Sigmoid colon (tissue), 7 donors: ENCODE data around the gene EHD2. TPM values are rescaled to one million over a fixed set of nuclear protein-coding genes. Genes with fewer than 3 reads are reported as not detected.

Experiments
- DNase-seq: peaks from one replicate; pipeline ENCODE4 v3.0.0-alpha.2; 2019
- H3K27ac ChIP-seq, 4 donors: fragments of 200-600 bp; sonication (generic); one replicate each; pipeline ENCODE4 v1.5.1; 2016 to 2019; ENCODE audit warnings: mild to moderate bottlenecking in 1 of 4
- H3K27me3 ChIP-seq, 3 donors: fragments of 200-600 bp; sonication (generic); one replicate each; pipeline ENCODE4 v1.5.1; 2019; ENCODE audit warnings: mild to moderate bottlenecking in 1 of 3
- H3K36me3 ChIP-seq, 4 donors: fragments of 200-600 bp; sonication (generic); one replicate each; pipeline ENCODE4 v1.5.1; 2016 to 2019
- H3K4me1 ChIP-seq, 4 donors: fragments of 200-600 bp; sonication (generic); one replicate each; pipeline ENCODE4 v1.5.1; 2017 to 2019
- H3K4me3 ChIP-seq, 4 donors: fragments of 200-600 bp; sonication (generic); one replicate each; pipeline ENCODE4 v1.5.1; 2017 to 2019; ENCODE audit warnings: mild to moderate bottlenecking in 2 of 4, moderate library complexity in 1 of 4
- H3K9me3 ChIP-seq, 4 donors: fragments of 200-600 bp in 3 of 4; sonication (generic) in 3 of 4; one replicate each; pipeline versions ENCODE4 v1.5.1 to v1.6.1; 2013 to 2019
- EP300 ChIP-seq, 4 donors: sonication (generic); formaldehyde crosslinking; IDR thresholded peaks; one replicate each; pipeline ENCODE4 v1.6.1; 2017; ENCODE audit warnings: antibody characterized with exemption in 4 of 4
- POLR2A ChIP-seq, 2 donors: fragments of 450-650 bp; IDR thresholded peaks; one replicate each; pipeline ENCODE4 v1.6.1; 2016; ENCODE audit warnings: antibody characterized with exemption in 2 of 2, mild to moderate bottlenecking in 2 of 2, moderate library complexity in 2 of 2
- POLR2AphosphoS5 ChIP-seq, 4 donors: sonication (generic); formaldehyde crosslinking; IDR thresholded peaks; one replicate each; pipeline ENCODE4 v1.6.1; 2017; ENCODE audit warnings: antibody characterized with exemption in 4 of 4
- WGBS, 2 donors: extraction: QIAGEN DNeasy Blood & Tissue Kit; methylation state at CpG; one replicate each; pipeline ENCODE4 v1.1.7; 2013; 5-methylcytosine and 5-hydroxymethylcytosine counted together
- intact Hi-C: fragments of 100-400 bp; cut with DNase I; formaldehyde crosslinking; loops from one replicate; pipeline ENCODE4 v1.15.1; 2023
- polyA plus RNA-seq, 3 donors: library from polyadenylated mRNA; stranded (reverse); fragments of 200-250 nt; gene quantifications; one replicate each; pipeline ENCODE4 v1.2.3, GENCODE V29; 2013
- total RNA-seq, 4 donors: library from RNA; depleted of rRNA; stranded (reverse); fragments of >200 nt; gene quantifications; one replicate each; pipeline ENCODE4 v1.1.0, GENCODE V29; 2016
- TF ChIP-seq, protein P1 (sequence below), 4 experiments: fragments of 450-650 bp in 3 of 4; fragments of 200-600 bp in 1 of 4; IDR thresholded peaks; one replicate each; pipeline ENCODE4 v1.5.1; 2016 to 2019; ENCODE audit warnings: antibody characterized with exemption in 4 of 4, mild to moderate bottlenecking in 3 of 4, moderate library complexity in 2 of 4
- donor health status: healthy with polysubstance abuse.
- donor health status: Bipolar disorder and iron deficiency.
- donor health status: healthy.

Gene EHD2
- total and polyA plus RNA-seq, 7 donors = 3.5 to 184 (median 41.8) TPM

DNA sequence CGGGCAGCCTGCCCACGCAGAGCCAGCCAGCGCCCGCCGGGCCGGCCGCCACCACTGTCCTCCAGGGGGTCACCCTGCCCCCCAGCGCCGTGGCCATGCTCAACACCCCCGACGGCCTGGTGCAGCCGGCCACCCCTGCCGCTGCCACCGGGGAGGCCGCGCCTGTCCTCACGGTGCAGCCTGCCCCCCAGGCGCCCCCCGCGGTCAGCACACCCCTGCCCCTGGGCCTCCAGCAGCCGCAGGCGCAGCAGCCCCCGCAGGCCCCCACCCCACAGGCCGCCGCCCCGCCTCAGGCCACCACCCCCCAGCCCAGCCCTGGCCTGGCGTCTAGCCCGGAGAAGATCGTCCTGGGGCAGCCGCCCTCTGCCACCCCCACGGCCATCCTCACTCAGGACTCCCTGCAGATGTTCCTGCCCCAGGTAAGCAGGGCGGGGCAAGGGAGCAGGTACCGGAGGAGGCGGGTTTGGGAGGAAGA is 32.3 kb upstream of the EHD2 start:
- WGBS, 2 donors = 80 to 92% methylated on average over 34 of the region's 34 CpGs
- Histone ChIP-seq H3K4me1 (peaks cover 0 to 6% (median 0%) of the 10 kb centered on the region in 4 donors), H3K9me3 (no peaks in the 10 kb centered on the region), H3K36me3 (peaks cover 19 to 62% (median 28%) of the 10 kb centered on the region in 4 donors), H3K27ac (no peak overlapping the region), H3K4me3 (no peak overlapping the region), H3K27me3 (no peaks in the 10 kb centered on the region)
- no peak for TF ChIP-seq POLR2AphosphoS5 (IDR thresholded peaks at IDR 0.05)
- no peak for TF ChIP-seq POLR2A (IDR thresholded peaks at IDR 0.05)
- TF ChIP-seq EP300 (IDR thresholded peaks at IDR 0.05) = no peak
- TF ChIP-seq, protein P1, sequence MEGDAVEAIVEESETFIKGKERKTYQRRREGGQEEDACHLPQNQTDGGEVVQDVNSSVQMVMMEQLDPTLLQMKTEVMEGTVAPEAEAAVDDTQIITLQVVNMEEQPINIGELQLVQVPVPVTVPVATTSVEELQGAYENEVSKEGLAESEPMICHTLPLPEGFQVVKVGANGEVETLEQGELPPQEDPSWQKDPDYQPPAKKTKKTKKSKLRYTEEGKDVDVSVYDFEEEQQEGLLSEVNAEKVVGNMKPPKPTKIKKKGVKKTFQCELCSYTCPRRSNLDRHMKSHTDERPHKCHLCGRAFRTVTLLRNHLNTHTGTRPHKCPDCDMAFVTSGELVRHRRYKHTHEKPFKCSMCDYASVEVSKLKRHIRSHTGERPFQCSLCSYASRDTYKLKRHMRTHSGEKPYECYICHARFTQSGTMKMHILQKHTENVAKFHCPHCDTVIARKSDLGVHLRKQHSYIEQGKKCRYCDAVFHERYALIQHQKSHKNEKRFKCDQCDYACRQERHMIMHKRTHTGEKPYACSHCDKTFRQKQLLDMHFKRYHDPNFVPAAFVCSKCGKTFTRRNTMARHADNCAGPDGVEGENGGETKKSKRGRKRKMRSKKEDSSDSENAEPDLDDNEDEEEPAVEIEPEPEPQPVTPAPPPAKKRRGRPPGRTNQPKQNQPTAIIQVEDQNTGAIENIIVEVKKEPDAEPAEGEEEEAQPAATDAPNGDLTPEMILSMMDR (IDR thresholded peaks at IDR 0.05) = no peak
- intact Hi-C loops = no loop called here
- DNase-seq = no peak

DNA sequence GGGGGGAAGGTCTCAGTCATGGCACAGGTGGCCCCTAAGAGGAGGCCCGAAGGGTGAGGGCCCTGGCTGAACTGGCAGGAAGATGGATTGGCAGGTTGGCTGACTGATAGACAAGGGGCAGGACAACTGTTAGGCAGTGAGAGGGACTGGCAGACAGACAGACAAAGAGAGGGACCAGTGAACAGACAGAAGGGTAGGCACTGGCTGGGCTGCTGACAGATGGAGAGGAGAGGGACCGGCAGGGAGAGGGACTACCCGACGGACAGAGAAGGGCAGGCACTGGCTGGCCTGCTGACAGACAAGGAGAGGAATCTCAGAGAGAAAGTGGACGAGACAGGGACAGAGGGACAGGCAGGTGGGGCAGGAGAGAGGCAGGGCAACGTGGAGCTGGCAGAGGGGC is 31.8 kb upstream of the EHD2 start:
- Histone ChIP-seq H3K9me3 (no peaks in the 10 kb centered on the region), H3K36me3 (peaks cover 19 to 63% (median 28%) of the 10 kb centered on the region in 4 donors)
- intact Hi-C loops = no loop called here

DNA sequence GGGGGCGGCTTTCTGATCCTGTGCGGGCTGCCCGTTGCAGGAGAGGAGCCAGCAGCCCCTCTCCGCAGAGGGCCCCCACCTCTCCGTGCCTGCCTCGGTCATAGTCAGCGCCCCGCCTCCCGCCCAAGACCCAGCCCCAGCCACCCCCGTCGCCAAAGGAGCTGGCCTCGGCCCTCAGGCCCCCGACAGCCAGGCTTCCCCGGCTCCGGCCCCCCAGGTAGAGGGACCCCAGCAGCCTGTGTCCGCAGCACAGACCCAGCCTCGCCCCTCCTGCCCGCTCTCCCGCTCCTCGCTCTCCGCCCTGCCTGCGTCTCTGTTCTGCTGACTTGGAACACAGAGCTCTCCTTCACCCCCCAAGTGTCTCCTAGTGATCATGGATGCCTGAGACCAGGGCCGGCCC is 31.3 kb upstream of the EHD2 start:
- Histone ChIP-seq H3K27ac (no peak overlapping the region), H3K4me3 (no peak overlapping the region), H3K4me1 (peaks cover 0 to 6% (median 0%) of the 10 kb centered on the region in 4 donors), H3K9me3 (no peaks in the 10 kb centered on the region), H3K36me3 (peaks cover 19 to 63% (median 27%) of the 10 kb centered on the region in 4 donors), H3K27me3 (no peaks in the 10 kb centered on the region)
- 95 to 97% methylated on average over 23 of the region's 23 CpGs for WGBS, 2 donors
- TF ChIP-seq EP300 (IDR thresholded peaks at IDR 0.05) = no peak
- TF ChIP-seq, protein P1 (IDR thresholded peaks at IDR 0.05) = no peak
- TF ChIP-seq POLR2AphosphoS5 (IDR thresholded peaks at IDR 0.05) = no peak
- no peak for TF ChIP-seq POLR2A (IDR thresholded peaks at IDR 0.05)
- intact Hi-C loops = no loop called here
- DNase-seq = no peak

More for the DNA sequence above, 31.8 kb upstream of the EHD2 start:
- TF ChIP-seq, protein P1 (IDR thresholded peaks at IDR 0.05) = no peak
- TF ChIP-seq POLR2A (IDR thresholded peaks at IDR 0.05) = no peak
- TF ChIP-seq EP300 (IDR thresholded peaks at IDR 0.05) = no peak
- TF ChIP-seq POLR2AphosphoS5 (IDR thresholded peaks at IDR 0.05) = no peak
- Histone ChIP-seq H3K4me1 (peaks cover 0 to 6% (median 0%) of the 10 kb centered on the region in 4 donors), H3K27me3 (no peaks in the 10 kb centered on the region), H3K4me3 (no peak overlapping the region), H3K27ac (no peak overlapping the region)
- no peak for DNase-seq
- 88 to 92% methylated on average over 6 of the region's 6 CpGs for WGBS, 2 donors

DNA sequence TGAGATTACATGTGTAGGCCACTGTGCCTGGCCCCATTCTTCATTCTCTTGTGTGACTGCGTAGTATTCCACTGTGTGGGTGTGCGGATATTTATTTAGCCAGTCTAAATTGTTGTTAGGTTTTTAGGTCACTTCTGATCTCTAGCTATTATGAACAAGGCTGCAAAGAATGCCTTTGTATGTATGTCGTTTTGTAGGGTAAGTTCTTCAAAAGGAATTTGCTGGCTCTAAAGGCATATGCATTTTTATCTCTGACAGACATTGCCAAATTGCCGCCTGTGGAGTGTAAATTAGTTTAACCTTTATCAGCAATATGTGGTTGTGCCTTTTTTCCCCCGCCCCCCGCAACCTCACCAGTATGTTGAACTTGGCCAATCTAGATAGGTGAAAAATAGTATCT is 30.3 kb upstream of the EHD2 start:
- Histone ChIP-seq H3K36me3 (peaks cover 19 to 54% (median 24%) of the 10 kb centered on the region in 4 donors), H3K4me1 (peaks cover 0 to 6% (median 0%) of the 10 kb centered on the region in 4 donors), H3K27ac (peak overlapping the region in 2 of 4 donors; percentile 19 to 46), H3K27me3 (no peaks in the 10 kb centered on the region), H3K4me3 (no peak overlapping the region), H3K9me3 (no peaks in the 10 kb centered on the region)
- intact Hi-C loops = no loop called here
- DNase-seq = no peak
- no peak for TF ChIP-seq POLR2AphosphoS5 (IDR thresholded peaks at IDR 0.05)
- TF ChIP-seq, protein P1 (IDR thresholded peaks at IDR 0.05) = no peak
- WGBS, 2 donors = 81 to 88% methylated on average over 6 of the region's 6 CpGs
